GM11168 (cell line): ENCODE data around the gene SETBP1.

ENCODE experiments used
- in situ Hi-C: fragments of 300-500 bp; cut with MboI; formaldehyde crosslinking; loops from one replicate; pipeline ENCODE4 v1.12.0; 2022; ENCODE audit warnings: low sequenced_read_pairs; ENCODE audit not compliant: unreplicated experiment

Gene SETBP1

GRCh38 chr18:44826418-44827259 lies 146.0 kb downstream of the SETBP1 start:
- in situ Hi-C loops, result no loop called here

- in situ Hi-C loops, result no loop called here
These were observed 147.4 kb downstream of the SETBP1 start for GRCh38 chr18:44828080-44828479.

GRCh38 chr18:44830581-44830980 lies 149.9 kb downstream of the SETBP1 start:
- in situ Hi-C loops, result no loop called here

GRCh38 chr18:44833786-44834185 lies 153.1 kb downstream of the SETBP1 start:
- in situ Hi-C loops, result no loop called here

- in situ Hi-C loops, result no loop called here
These were observed 154.3 kb downstream of the SETBP1 start for GRCh38 chr18:44834867-44835469.

- in situ Hi-C loops, result no loop called here
These were observed 155.0 kb downstream of the SETBP1 start for GRCh38 chr18:44835703-44836102.

- in situ Hi-C loops, result no loop called here
These were observed 155.6 kb downstream of the SETBP1 start for GRCh38 chr18:44836263-44836662.

- in situ Hi-C loops, result no loop called here
These were observed 156.9 kb downstream of the SETBP1 start for GRCh38 chr18:44837482-44838180.

- in situ Hi-C loops, result no loop called here
These were observed 158.4 kb downstream of the SETBP1 start for GRCh38 chr18:44838971-44839666.

GRCh38 chr18:44840058-44840790 lies 159.5 kb downstream of the SETBP1 start:
- in situ Hi-C loops, result no loop called here

GRCh38 chr18:44841221-44841620 lies 160.5 kb downstream of the SETBP1 start:
- in situ Hi-C loops, result no loop called here

- in situ Hi-C loops, result no loop called here
These were observed 161.3 kb downstream of the SETBP1 start for GRCh38 chr18:44841752-44842587.

- in situ Hi-C loops, result no loop called here
These were observed 162.1 kb downstream of the SETBP1 start for GRCh38 chr18:44842588-44843412.

- in situ Hi-C loops, result no loop called here
These were observed 163.8 kb downstream of the SETBP1 start for GRCh38 chr18:44844486-44844885.

- in situ Hi-C loops, result no loop called here
These were observed 165.8 kb downstream of the SETBP1 start for GRCh38 chr18:44846450-44846849.

GRCh38 chr18:44848644-44849335 lies 168.1 kb downstream of the SETBP1 start:
- in situ Hi-C loops, result no loop called here

- in situ Hi-C loops, result no loop called here
These were observed 168.7 kb downstream of the SETBP1 start for GRCh38 chr18:44849361-44849760.

GRCh38 chr18:44850001-44850400 lies 169.3 kb downstream of the SETBP1 start:
- in situ Hi-C loops, result no loop called here
